Fibroblast of villous mesenchyme (primary cell): ENCODE results near the gene SEPTIN5. TPM values are rescaled to one million over a fixed set of nuclear protein-coding genes. Genes with fewer than 3 reads are reported as not detected.

Experiments used
- DNase-seq: peaks from one replicate; pipeline ENCODE4 v3.0.0-alpha.2; 2010; ENCODE audit warnings: low read depth
- H3K4me3 ChIP-seq: 2 replicates; pipeline ENCODE4 v1.5.1; 2011; ENCODE audit warnings: low read depth, mild to moderate bottlenecking, low read length
- total RNA-seq: library from RNA; depleted of rRNA; stranded (reverse); fragments of >200 nt; gene quantifications from 2 replicates; pipeline ENCODE4 v1.2.3, GENCODE V29; 2012
- TF ChIP-seq, protein P1 (sequence below): IDR thresholded peaks from 2 replicates; pipeline ENCODE4 v1.5.1; 2012; ENCODE audit warnings: low read depth, mild to moderate bottlenecking, low read length; ENCODE audit not compliant: insufficient read depth

SEPTIN5 gene
- total RNA-seq, 1 donor, result 10.4 TPM

DNA sequence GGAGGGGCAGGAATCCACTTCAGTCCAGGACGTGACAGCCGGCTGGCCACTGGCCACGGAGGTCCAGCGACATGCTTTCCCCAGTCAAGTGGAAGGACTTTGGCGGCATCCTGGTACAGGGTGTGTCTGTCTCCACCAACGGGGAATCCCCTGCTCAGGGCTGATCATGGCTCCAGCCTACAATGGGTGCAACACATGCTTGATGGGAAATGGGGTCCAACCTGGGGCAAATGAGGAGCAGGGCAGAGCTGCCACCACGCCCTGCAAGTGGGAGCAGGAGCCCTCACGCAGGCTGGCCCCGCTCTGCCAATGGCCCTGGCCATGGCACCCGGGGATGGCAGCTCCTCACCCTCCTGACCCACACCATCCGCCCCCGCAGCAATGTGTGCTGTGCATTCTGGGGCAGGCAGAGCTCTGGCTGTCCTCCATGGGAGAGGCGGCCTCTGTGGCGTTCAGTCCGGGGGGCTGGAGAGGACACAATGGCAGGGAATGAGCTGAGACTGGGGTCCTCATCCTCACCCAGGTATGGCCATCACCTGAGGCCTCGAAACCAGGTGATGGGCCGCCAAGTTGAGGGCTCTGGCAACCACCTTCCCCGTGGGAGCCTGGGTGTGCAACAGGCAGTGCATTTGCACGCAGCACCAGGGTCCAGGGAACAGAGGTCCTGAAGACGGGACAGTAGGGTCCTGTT lies 5.8 kb upstream of the SEPTIN5 start:
- no peak for DNase-seq
- no peak overlapping the region for H3K4me3 ChIP-seq
- TF ChIP-seq, protein P1, sequence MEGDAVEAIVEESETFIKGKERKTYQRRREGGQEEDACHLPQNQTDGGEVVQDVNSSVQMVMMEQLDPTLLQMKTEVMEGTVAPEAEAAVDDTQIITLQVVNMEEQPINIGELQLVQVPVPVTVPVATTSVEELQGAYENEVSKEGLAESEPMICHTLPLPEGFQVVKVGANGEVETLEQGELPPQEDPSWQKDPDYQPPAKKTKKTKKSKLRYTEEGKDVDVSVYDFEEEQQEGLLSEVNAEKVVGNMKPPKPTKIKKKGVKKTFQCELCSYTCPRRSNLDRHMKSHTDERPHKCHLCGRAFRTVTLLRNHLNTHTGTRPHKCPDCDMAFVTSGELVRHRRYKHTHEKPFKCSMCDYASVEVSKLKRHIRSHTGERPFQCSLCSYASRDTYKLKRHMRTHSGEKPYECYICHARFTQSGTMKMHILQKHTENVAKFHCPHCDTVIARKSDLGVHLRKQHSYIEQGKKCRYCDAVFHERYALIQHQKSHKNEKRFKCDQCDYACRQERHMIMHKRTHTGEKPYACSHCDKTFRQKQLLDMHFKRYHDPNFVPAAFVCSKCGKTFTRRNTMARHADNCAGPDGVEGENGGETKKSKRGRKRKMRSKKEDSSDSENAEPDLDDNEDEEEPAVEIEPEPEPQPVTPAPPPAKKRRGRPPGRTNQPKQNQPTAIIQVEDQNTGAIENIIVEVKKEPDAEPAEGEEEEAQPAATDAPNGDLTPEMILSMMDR, result no peak

DNA sequence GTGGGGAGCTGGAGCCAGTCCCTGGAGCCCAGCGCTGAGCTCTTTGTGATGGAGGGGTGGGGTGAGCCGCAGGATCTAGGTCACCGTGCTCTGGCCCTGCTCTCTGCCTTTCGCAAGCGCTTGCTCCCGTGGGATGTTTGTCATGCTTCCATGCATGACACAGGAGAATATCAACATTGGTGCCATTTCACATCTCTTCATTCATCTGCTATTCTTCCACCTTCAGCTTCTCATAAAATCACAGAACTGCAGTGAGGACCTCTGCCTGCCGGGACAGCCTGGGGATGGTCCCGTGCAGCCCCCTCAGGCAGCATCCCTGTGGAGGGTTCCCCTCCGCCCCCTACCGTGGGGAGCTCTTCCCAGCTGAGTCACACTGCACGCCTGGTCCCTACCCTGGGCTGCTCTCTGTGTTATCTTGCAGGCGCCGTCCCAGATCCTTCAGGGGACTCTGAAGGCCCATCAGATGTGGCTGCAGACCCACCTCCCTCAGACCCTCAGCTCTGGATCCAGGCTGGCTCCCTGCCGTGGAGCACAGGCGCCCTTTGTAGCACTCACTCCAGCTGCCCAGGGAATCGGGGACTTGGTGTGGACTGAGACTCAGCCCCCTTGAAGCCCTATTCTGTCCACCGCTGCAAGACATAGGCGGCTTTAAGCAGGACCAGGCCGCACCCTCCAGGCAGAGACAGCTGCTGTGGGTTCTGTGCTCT lies 5.1 kb upstream of the SEPTIN5 start:
- DNase-seq, result peak; percentile 36
- TF ChIP-seq, protein P1, result no peak
- no peak overlapping the region for H3K4me3 ChIP-seq

DNA sequence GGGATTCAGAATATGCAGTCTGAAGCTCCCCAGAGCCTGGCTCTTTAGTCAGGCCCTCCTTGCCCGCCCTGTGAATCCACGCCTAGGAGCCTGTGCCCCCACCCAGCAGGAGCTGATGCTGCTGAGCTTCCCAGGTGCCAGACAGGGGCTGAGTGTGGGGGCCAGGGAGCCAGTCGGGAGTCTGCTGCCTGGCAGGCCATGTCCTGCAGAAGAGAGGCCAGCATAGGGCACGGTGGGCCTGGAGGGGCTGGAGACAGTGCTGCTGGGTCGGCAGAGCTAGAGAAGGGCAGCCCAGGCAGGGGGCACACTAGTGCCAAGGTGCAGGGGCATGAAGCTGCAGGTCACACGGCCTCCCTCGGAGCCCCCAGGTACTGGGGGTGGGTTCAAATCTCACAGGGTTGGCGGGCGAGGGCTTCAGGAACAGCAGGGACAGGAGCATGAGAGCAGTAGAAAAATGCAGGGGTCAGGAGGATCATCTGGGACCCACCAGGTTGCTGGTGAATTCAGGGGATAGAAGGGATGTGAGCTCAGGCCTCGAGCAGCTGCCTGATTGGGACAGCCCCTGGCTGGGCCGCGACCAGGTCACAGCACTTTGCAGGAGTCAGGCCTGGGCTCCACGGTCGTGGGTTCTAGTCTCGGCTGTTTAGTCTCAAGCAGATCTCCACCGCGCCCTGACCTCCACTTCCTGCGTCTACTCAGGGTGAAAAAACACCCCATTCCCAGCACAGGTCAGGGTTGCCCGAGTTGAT lies 4.1 kb upstream of the SEPTIN5 start:
- no peak overlapping the region for H3K4me3 ChIP-seq
- no peak for DNase-seq
- TF ChIP-seq, protein P1, result no peak

DNA sequence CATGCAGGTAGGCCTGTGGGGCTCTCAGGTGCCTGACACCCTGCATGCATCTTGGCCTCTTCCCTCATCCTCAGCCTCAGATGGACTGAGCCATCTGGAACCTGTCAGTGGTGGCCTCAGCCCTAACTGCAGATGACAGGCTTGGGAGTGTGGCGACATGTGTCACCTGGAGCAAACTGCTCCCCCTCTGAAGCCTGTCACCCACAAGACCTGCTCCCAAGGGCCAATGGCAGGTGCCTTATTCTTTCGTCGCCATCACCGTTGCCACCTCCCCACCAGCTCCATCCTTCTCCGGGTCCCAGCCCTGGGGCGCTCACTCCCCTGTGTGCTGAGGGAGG lies 3.6 kb upstream of the SEPTIN5 start:
- DNase-seq, result no peak
- no peak overlapping the region for H3K4me3 ChIP-seq
- TF ChIP-seq, protein P1, result no peak

DNA sequence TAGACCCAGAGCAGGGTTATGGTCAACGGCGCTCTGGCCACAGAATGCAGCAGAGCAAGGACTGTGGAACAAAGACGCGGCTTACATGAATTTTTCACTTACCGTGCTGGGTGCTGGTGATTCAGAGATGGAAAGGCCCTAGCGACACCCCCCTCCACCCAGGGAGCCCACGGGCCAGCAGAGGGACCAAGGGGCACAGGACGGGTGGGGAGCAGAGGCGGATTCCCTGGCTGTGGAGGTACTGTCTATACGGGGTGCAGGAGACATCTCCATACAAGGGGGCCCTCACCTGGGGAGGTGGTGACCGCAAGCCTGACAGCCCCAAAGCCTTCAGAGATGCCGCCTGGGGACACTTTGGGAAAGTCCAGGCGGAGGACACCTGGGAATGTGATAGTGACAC lies 1.1 kb upstream of the SEPTIN5 start:
- no peak for DNase-seq
- TF ChIP-seq, protein P1, result no peak
- no peak overlapping the region for H3K4me3 ChIP-seq

DNA sequence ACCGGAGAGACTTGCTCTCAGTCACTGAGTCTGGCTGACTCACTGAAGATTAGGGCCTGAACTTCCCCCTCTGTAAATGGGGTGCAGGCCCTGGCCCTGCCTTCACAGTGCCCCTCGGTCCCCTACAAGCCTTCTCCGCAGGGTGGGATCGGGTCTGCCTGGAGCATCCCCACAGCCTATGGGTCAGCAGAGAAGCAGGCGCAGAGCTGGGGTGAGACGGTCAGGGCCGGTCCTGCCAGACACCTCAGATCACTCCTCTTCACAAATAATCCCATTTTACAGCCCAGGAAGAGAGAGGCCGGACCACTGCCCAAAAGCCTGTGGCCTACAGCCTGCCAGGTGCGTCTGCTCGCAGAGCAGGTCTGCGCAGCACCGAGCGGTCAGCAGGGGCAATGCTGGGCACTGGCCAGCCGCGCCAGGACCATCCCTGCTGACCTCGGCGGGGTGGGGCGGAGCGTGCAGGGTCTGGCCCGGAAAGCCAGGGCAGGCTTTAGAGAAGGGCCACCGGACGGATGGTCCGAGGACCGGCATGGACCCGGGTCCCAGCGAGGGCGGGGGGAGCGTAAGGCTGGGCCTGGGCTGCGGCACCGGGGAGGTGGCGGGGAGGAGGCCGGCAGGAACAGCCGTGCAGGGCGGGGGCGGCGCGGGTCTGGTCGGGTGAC lies 522 bp upstream of the SEPTIN5 start:
- no peak for DNase-seq
- peak overlapping the region; percentile 57 for H3K4me3 ChIP-seq
- TF ChIP-seq, protein P1, result no peak
